Endothelial cell of hepatic sinusoid (primary cell): ENCODE measurements around the gene KDM4C.

ENCODE experiments used
- in situ Hi-C: cut with HindIII; loops from 2 replicates; pipeline ENCODE4 v1.10.0; 2017; ENCODE audit warnings: low sequenced_read_pairs

Gene KDM4C

DNA sequence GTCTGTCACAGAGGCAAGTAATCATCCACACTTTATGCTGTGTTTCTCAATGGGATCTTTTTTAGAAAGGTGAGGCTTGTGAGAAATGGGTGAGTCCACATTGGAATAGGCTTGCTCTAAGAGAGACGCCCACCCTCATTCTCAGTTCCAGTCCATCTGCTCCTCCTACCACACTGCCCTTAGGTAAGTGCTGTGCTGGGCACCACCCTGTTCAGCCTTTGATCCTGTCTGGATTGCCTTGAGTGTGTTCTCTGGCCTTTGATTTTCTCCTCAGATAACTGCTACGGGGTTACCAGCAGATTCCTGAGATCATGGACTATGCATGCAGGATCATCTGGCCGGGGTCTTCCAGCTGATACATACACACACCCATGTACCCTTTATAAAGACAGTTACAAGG is 328.6 kb downstream of the KDM4C start:
- in situ Hi-C loops = no loop called here

DNA sequence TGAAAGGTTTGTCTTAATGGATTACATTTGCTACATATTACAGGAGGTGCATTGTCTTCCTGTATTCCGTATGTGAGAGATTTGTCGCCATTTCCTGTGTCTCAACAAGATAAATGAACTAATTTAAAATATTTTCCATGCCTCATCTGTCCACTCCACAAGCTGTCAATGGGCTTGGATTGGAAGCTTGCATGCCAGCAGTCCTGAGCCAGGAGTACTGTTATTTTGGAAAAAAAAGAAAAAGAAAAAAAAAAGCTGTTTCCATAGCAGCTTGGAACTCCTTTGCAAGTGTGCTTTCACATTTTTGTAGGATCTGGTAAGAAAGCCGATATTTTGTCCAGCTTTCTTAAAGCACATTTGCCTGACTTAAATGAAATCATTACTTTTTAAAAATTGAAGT is 330.8 kb downstream of the KDM4C start:
- in situ Hi-C loops = no loop called here

DNA sequence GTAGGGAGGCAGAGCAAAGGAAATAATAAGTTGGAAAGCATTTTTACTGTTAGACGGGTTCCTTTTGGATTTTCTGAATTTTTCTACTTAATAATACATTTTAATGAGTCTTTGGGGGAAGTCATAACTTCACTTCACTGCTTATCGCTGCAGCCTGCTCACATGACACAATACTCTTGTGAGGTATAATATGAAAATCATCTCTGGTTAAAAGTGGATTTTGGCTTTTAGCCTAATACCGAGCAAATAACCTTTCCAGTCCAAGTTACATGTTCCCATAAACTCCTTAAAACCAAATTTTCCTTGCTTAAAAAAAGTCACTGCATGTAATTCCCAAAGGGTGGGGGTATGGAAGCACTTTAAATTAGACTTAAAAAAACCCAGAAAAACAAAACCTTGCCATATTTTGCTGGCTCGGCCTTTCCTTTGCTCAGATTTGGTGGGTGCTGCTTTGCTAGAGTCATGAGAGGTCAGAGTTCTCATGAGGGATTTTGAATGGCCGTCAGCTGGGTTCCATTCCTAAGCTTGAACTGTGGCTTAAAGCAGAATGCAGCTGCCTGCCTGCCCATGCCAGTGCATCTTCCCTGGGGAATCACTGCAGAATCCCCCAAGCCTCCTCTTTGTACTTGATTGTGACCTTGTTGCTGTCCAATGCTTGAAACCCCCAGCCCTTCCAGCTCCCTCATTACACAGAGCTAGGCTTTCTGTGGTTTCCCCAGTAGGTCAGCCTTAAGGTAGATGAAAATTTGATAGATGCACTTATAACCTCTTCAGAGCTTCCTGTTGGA is 331.8 kb downstream of the KDM4C start:
- in situ Hi-C loops = no loop called here

DNA sequence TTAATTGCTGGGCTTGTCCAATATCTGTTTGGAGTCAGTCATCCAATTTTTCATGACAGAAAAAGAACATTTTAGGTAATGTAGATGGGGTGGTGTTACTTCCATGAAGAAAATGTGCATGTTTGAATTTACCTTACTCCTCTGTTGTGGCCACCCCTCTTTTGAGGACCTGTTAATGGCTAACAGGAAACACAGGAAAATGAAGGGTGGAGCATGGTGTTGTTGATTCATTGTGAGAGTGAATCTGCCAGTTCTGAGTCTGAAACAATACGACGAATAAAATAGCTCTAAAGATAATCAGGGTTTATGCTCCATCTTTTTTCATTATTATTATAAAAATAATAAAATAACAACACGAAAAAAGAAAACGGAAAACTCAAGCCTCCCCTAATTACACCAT is 335.3 kb downstream of the KDM4C start:
- in situ Hi-C loops = no loop called here

DNA sequence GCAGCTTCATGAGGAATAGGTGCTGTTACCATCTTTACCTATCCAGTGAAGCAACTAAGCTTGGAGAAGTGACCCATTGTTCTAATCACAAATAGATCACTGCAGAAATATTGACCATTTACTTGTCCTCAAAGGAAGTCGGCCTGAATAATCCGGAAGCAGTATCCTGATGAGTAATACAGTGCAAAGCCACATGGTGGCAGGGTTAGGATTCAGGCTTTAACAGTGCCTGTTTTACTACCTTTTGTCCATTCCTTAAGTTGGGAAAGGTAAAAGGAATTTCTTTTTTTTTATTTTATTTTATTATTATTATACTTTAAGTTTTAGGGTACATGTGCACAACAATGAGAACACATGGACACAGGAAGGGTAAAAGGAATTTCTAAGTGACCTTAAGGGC is 336.3 kb downstream of the KDM4C start:
- in situ Hi-C loops = no loop called here

DNA sequence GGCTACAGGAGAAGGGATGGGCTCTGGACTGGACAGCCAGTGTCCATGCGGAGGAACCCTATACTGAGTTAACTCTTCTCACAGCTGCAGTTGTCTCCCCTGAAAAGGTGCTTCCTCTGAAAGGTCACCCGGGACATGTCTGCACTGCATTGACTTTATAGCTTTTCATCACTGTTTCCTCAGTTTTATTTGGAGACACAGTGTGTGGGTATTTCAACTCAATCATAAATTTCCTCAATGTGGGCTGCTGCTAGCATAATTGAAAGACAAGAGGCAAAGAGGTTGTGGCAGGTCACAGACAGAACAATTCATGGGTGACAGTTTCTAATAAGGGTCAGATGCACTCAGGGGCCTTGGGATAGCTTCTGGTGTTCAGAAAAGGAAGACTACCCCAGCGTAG is 336.8 kb downstream of the KDM4C start:
- in situ Hi-C loops = no loop called here

DNA sequence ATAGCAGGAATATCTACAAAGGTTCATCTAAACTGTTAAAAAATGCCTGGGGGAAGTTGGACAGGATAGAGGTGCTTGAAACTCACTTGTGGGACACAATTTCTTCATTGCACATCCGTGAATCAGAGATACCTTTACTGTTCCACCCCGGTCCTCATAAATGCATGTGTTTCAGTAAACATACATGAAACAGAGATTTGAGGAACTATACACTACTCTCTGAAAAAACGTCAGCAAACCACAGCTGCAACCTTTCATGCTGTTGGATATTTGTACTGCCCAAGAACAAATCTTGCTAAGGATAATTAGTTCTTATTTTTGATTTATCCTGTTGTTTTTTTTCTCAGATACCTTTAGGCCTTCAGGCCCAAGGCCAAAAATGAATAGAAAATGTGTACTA is 337.3 kb downstream of the KDM4C start:
- in situ Hi-C loops = no loop called here

DNA sequence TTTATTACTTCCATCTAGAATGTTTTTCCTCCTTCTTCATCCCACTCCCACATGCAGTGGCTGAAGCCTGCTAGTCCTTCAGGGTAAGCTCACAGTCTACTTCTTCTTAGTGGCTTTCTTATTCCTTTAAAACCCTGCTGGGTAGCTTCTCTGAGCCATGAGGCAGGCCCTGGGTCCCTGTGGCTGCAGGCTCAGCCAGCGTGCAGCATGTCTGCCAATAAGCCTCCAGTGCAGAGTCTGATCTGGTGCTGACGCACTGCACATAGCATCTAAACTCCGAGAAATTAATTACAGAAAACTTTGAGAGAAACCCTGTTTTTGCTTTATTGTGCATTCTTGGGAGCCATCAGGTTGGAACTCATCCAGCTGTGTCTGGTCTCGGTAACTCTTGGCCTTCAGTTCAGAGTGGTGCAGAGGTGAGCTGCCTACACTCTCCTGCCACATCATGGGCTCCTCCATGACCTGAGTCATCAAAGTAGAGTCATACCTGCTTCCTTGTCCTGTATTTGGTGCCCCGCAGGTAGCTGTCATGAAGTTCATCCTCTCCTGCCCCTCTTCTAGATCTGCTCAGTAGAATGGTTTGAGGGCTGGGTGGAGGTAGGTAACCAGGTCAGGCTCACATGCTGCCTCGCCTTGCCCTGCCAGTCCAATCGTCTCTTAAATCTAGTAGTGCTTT is 339.4 kb downstream of the KDM4C start:
- in situ Hi-C loops = no loop called here

DNA sequence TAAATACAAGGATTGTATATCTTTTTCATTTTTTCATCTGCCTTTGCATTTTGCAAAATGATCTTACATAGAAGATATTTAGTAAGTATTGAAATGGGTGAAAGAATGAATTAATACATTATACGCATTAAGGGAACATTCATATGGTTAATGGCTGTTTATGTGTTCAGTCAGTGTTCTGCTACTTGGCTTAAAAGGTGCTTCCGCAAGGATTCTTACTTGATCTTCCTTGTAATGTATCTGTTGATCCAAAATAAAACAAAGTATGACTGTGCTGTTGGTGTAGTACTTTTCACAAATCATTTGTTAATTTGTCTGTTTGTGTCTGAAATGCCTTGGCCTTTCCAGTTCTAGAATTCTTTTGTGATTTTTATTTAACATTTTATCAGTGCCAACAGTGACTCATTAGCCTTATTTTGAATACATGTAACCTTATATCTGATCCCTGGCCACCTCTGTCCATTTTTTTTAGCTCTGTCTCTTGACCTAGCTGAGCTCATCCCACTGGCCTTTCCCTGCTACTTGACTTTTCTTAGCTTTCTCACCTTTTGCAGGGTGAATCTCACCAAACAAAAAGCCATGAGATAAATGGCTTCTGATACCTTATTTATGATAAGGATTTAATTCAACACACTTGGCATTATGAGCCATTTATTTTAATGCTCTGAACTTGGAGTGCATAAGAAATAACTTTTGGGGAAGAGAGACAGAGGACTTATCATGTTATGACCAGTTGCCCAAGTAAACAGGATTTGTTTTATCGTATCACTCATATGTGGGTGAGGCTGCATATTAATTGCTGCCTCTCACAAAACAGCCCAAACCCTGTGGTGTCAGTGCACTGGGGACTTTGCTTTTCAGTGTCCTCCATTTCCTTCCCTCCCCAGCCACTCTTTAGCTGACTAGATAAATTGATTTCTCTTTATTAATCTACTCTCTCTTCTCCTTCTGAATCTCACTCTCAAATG is 340.3 kb downstream of the KDM4C start:
- in situ Hi-C loops = no loop called here

DNA sequence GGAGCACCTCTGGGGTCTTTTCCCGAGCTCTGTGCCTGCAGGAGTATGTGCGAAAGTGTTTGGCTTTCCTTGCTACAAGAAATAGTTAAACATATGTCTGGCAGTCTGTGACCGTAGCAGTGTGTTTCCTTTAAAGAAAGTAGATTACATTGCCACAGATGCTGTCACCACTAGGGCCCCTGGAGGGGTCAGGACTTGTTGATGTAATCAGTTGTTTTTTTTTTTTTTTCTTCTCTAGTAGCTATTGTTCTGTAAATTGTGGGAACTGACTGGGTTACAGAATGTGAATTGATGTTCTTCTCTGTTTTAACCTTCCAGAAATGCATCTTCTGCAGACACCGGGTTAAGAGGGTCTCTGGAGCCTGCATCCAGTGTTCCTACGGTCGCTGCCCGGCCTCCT is 345.6 kb downstream of the KDM4C start:
- in situ Hi-C loops = no loop called here

DNA sequence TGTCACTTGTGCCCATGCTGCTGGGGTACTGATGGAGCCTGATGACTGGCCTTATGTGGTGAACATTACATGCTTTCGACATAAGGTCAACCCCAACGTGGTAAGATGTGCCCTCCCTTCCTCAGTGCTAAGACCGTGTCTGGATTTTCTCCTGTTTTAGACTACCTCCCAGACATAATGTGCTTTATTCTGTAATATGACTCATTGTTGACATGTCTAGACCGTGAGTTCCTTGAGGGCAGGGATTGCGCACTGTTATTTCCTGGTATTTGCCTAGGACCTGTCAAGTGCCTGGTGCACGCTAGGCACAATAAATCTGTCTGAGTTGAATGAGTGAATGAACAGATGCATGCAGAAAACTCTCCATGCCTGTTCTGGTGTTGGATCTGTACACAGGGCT is 346.0 kb downstream of the KDM4C start:
- in situ Hi-C loops = no loop called here

DNA sequence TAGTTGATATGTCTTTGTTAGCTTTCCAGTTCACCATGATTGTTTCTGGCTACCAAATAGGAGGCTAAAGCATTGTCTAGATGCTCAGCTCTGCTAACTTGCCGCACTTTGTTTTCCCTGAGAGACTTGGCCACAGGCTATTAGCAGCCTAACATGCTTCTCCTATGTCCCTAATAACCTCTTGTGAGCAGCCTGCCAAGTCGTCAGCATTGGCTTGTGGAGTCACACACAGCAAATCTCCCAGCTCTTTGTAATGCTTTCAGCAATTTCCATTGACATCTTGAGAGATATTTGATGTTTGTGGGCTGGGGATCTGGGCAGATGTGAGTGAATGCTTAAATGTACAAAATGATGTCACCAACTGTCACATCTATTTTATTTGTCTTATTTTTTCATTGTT is 346.9 kb downstream of the KDM4C start:
- in situ Hi-C loops = no loop called here

DNA sequence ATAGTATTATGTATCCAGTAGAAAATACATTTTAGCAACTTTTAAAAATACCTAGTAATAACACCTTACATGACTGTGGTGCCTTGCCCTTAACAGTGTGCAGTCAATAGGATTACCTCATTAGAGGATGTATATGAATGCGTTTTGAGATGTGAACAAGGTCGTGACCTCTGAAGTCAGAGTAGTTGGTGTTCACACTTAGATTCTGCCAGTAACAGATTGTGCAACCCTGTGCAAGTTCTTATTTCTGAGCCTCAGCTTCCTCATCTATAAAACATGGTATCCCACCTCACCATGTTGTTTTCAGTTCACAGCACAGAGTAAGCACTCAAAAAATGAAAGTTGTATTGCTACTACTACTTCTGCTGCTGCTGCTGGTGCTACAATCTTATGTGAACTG is 347.3 kb downstream of the KDM4C start:
- in situ Hi-C loops = no loop called here

DNA sequence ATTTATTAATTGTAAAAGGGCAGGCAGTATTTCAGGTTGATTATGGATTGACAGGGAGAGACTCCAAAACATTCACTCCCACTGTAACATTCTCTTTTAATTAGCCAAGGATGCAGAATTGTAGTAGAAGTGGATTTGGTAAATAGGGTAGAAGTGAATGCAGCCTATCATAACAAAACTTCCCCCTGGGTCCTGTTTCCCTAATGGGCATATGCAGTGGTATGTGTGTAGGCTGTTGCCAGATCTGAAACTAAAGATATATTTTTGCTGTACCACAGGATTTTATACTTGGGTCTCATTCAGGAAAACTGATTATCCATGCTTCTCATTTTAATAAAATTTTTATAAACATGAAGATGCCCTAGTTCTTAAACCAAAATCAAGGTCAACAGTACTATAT is 351.2 kb downstream of the KDM4C start:
- in situ Hi-C loops = no loop called here

DNA sequence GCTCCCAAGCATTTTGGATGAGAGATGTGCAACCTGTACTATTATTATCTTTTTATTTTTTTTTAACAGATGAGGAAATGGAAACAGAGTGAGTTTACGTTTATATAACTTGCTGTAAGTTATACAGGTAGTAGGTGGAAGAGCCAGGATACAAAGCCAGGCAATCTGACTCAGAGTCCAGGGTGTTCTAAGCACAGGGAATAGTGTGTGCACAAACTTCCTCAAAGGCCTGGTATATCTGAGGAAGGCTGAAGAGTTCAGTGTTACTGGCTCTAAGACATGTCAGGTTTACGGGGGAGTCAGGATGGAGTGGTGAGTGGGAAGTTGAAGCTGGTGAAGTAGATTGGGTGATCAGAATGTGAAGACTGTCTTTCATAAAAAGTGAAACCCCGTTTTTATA is 353.6 kb downstream of the KDM4C start:
- in situ Hi-C loops = no loop called here

DNA sequence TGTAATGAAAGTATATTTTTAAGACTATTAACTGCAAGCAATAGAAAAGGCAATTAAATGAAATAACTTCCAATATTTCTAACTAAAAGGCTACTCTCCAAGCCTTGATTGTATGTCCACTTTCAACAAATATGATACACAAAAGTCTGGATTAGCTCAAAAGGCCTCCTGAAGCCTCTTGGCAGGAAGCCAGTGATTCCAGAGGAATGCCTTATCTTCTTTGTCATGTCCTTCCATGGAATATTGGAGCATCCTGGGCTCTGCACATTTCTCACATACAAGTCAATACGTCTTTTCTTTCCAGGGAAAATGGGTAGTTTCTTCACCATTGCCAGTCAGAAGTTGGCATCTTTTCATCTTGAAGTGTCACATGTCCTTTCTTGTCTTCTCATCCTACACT is 357.8 kb downstream of the KDM4C start:
- in situ Hi-C loops = no loop called here

DNA sequence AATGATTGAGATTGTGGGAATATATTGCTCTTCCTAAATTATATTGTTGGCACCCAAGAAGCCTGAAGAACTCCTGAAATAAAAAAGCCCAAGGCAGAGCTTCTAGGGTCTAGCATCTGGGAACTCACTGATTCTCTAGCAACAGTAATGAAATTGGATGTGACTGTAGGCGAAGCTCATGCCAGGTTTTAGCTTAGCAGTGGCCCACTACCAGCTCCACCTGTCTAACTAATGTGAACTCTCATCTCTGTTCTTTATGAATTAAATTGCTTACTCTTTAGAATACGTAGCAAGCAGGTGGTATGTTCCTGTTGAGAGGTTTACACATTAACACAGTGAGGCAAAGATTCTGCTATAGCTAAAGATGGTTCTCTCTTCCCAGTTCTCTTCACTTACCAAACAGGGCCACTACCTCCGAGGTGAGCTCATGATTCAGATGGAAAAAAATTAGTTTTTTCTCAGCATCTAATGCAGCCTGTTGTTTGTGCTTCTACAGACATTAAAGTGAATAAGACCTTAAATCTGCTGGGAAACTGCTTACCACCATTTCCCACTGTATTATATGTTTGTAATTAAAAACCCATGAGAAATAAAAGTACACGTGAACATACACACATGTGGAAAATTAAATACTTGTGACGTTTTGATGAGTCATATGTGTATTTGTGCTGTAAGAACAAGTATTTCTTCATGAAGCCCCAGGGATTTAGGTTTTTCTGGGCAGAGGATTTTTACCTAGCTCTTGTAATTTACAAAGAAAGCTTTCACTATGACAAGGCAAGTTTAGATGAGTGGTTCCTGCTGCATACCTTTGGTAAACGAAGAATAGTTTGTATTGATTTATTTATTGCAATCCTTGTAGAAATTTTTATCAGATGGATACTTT is 360.1 kb downstream of the KDM4C start:
- in situ Hi-C loops = no loop called here

DNA sequence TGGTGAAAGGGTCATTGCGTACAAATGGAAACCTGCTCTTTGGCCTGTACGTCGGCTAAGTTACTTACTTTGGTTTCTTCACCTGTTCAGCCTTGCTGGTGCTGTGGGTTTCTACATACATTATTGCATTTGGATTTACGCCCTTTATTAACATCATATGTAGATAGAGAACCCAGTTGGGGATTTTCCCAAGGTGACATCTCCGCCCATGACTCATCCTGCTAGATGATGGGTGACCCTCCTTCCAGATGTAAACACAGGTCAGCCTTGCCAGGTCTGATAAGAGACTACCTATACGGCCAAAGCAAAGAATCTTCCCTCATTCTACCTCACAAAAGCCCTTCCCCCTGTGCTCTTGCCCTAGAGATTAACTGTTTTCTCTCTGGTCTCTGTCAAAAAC is 360.9 kb downstream of the KDM4C start:
- in situ Hi-C loops = no loop called here

DNA sequence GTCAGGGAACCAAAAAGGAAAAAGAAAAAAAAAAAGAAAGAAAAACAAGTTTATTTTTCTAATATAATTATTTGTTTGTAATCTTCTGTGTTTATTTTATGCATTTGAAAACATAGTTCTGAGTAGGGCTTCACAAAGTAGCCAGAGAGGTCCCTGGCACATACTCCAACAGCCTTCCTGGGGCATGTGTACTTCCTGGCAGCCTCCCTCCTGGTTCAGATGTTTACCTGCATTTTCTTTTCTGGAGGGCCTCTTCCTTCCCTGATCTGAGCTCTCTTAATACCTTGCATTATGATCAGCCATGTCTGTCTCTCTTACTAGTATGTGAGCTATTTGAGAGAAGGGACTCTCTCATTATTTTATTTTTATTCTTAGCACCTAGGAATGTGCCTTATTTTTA is 361.8 kb downstream of the KDM4C start:
- in situ Hi-C loops = no loop called here

DNA sequence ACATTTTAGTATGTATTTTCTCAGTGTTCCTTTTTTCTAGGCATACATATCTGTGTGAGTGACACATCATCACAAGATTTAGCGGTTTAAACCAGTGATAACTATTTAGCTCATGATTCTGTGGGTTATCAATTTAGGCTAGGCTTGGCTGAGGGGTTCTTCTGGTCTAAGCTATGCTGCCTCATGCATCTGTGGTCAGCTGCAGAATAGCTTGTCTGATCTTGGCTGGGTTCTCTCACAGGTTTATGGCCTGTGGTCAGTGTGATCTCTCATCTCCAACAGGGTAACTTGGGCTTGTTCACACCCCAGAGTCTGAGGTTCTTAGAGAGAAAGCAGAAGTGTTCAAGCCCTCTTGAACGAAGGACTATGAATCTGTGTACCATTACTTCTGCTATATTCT is 363.3 kb downstream of the KDM4C start:
- in situ Hi-C loops = no loop called here

DNA sequence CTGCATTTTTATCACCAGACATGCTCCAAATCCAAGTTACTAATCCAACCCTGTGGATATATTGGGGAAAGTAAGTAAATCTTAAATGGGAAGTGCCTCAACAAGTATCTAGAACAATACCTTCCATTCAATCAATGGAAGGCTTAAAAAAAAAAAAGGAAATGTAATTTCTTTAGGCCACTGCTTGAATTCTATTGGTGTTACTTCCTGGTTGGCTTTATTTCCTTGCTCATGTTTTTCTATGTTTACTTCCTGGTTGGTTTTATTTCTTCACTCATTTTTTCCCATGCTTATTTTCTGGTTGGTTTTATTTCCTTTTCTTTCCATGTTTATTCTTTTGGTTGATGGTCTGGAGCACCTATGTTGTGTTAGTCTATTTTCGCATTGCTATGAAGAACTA is 363.9 kb downstream of the KDM4C start:
- in situ Hi-C loops = no loop called here
